Stimulated activated CD4-positive, alpha-beta T cell treated with anti-CD3 and anti-CD28 coated beads, Interleukin-2, amount 100 ng/mL, for 48 hours (primary cell): Measurements from ENCODE around the gene DHX16.
A peak's percentile ranks its signal among the peaks of the same experiment; 100 is the strongest.
"Not testable (repeated sequence)": the region's sequence is repeated elsewhere in the genome, so short reads cannot be mapped to it uniquely, and the experiment has no call there.

ENCODE experiments used
- DNase-seq, 2 donors: peaks; one replicate each; pipeline ENCODE4 v3.0.0-alpha.2; 2020

Gene DHX16

DNA sequence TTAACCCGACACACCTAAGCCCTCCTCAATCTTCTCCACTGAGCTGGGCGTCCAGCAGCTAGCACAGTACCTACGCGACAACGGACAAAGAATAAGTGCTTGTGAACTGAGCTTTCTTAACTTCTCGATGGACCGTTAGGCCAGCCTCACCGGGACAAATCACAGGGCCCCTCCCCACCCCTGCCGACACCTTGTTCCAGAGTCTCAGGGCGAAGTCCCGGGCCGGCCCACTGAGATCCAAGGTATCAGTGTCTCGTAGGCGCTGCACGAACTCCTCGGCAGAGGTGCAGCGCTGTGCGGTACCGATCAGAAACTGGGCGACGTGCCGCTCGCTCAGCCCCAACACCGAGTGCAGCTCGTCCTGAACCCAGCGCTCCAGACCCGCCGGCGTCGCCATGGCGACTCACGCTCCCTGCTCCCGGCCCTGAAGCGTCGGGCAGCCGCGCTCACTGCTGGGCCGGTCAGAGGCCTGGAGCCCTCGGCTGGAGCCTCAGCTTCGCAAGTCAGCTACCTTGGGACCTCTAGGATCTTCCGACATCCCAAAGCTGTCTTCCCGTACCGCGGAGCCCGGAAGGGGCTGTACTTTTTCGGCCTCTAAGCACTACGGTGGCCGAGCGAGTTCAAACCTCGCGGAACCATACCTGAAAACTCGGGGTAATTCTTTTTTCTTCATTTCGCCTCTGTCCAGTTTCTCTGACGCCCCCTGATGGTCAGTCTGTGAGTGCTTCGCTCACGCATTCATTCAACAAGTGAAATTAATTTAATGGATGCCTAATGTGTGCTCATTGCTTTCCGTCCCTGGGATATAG lies at the start of gene DHX16:
DHX16 (minus strand) TSS at position 562 of the 809 bp plus-strand sequence; CDS start at position 397, 165 bp downstream.
- DNase-seq = peak; percentile 86 to 93

DNA sequence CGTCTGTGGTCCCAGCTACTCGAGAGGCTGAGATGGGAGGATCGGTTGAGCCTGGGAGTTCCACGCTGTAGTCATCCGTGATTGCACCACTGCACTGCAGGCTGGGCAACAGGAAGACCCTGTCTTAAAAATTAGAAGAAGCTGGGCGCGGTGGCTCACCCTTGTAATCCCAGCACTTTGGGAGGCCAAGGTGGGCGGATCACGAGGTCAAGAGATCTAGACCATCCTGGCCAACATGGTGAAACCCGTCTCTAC lies 49.1 kb upstream of the DHX16 start:
- DNase-seq = not testable (repeated sequence)

DNA sequence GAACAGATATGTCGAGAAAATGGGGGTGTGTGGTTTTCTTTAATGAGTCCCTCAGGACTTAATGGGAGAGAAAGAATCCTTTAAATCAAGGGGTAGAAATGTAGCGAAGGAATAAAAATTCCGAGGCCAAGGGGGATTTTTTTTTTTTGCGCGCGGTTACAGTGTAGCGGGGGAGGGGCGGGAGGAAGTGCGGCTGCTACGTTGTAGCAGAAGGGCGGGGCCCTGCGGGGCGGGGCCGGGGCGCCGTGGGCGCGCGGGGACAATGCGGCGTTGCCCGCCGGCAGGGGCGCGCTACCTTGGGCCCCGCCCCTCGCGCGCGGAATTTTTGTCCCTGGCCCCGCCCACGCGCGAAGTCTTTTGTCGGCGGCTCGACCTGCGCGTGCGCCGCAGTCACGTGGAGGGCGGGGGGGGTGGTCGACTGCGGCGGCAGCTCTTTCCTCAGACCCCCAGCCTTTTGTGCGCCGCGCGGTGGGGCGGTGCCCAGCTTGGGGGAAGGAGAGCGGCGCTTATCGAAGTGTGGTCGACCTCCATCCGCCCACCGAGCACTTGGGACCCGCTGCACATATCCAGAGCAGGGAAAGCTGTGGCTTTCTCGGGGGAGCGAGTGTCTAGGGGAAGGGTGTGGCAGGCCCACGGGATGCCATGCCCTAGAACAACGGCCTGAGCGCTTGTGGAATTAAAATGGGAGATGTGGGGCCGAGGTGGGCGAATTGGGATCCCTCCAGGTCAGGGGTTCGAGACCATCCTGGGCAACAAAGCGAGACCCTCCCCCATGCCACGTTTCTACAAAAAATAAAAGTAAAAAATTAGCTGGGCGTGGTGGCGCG lies 48.6 kb upstream of the DHX16 start:
- DNase-seq = peak; percentile 94 to 98

DNA sequence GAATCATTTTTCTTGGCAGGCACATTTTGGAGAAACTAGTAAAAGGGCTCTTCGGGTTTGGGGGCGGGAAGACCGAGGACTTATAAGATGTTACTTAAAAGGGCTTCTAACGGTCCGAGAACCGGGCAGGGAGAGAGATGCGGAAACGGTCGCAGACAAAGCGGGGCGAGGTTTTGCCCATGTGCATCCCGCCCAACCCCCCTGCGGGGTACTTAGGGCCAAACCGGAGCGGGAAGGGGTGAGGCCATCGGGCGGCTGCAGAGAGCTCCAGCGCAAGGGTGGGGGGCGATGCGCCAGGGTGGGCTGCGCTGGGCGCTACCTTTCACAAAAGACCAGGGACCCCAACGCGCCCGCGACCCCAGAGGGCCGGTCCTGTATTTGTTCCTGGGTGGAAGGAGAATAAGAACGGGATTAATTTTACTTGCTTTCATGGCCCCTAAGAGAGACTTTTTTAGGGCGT lies 48.0 kb upstream of the DHX16 start:
- no peak for DNase-seq

DNA sequence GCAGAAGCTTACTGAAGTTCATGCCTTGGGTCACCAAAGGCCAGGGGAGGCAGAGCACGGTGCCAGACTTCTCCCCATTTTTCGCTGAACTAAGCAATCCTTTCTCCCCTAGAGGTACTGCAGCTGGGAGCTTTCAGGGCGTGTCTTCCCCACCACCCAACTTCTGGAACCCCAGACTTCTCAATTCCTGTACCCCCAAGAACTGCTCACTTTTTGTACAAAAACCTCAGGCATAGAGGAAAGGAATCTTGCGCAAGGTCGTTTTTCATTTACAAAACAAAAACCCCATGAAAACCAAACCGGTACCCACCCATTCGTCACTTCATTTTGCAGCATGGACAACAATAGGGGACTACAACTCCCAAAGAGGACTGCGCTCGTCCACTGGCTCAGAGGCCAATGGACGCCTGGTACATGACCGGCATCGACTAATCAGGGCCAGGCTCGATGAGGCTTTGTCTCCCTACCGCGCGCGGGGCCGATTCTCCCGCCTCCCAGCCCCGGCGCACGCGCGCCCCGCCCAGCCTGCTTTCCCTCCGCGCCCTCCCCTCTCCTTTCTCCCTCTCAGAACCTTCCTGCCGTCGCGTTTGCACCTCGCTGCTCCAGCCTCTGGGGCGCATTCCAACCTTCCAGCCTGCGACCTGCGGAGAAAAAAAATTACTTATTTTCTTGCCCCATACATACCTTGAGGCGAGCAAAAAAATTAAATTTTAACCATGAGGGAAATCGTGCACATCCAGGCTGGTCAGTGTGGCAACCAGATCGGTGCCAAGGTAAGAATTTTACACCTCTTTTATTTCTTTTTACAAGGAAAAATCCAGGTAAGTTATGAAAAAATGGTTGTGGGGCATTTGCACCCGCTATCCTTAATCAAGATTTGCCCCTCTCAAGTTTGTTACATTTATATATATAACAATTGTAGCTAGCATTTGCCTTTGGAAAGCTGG lies 47.3 kb upstream of the DHX16 start, which contains the start of gene TUBB:
TUBB (plus strand) TSS at position 562 of the 947 bp plus-strand sequence; CDS start at position 717, 155 bp downstream.
- DNase-seq = peak; percentile 93 to 94

DNA sequence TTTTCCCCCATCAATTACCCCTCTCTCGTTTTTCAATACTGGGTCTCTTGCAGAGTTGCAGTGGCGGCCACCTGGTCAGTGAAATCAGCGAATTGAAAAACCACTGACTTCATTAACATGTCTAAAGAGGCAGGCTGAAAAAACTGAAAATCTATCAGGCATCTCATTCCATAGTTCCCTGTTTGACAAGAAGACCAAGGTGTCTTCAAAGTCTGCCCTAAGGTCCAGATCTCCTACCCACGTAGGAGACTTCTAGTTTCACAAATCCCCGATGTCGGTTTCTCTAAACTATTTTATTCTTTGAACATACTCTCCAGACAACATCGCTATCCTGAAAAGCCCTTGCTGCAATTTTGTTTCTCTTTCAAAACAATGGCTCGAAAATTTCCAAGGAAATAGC lies 46.5 kb upstream of the DHX16 start:
- no peak for DNase-seq

DNA sequence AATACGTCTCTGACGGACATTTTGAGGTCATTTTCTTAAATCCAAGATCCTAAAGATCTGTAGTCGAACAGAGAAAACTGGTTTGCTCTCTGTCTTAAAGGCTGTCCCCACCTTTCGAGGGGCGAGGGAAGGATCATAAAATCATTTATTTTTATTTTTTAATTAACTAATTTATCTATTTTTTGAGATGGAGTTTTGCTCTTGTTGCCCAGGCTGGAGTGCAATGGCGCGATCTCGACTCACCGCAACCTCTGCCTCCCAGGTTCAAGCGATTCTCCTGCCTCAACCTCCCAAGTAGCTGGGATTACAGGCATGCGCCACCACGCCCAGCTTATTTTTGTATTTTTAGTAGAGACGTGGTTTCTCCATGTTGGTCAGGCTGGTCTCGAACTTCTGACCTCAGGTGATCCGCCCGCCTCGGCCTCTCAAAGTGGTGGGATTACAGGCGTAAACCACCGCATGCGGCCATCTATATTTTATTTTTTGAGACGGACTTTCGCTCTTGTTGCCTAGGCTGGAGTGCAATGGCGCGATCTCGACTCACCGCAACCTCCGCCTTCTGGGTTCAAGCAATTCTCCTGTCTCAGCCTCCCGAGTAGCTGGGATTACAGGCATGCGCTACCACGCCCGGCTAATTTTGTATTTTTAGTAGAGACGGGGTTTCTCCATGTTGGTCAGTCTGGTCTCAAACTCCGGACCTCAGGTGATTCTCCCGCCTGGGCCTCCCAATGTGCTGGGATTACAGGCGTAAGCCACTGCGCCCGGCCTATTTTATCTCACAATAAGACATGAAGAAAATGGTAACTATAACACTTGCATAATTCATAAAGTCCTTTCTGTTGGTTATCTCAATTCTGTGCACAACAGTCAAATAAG lies 45.3 kb upstream of the DHX16 start:
- not testable (repeated sequence) for DNase-seq

DNA sequence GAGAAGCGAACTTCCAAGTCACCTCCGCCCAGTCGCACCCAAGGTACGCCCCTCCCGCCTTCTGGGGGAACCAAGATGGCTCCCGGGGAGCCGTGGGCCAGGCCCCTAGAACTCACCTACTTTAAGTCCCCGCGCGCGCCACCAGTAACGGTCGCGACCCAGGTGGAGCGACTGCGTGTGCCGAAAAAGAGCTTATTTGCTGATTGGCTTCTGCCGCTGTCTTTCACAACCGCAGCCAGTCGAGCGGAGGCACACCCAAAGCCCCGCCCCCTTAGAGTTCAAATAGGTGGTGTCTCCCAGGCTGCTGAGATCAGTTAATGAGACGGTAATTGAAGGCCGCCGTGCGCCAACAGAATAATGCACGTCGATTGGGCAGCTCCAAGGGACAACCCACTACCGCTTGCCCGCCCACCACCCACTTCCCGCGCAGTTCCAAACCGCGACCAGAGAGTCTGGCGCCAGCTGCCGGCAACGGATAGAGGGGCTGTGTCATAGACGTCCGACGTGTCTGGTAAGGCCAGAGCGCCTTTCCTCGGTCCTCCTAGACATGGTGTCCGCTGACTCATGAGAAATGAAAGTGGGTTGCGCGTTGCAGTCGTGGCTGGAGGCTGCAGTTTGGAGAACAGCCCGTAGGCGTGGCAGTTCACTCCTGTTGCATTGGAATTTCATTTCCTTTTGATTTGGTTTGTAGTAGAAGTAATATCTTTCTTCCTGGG lies 44.5 kb upstream of the DHX16 start, which contains the start of gene MDC1:
MDC1 (minus strand) TSS at position 153 of the 716 bp plus-strand sequence. CDS start 2,106 bp downstream, outside the sequence.
- DNase-seq = peak; percentile 95 to 96

DNA sequence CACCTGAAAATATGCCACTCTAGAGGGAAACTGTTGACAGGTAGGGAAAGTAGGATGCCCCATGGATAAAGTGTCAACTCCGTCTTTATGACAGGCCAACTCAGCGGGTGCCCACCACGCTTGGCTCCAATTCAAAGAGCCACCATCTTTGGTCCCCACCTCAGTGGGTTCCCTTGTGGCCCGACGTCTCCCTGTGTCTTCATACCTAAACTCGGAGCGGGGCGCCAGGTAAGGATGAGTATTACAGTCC lies 44.0 kb upstream of the DHX16 start:
- DNase-seq = no peak

DNA sequence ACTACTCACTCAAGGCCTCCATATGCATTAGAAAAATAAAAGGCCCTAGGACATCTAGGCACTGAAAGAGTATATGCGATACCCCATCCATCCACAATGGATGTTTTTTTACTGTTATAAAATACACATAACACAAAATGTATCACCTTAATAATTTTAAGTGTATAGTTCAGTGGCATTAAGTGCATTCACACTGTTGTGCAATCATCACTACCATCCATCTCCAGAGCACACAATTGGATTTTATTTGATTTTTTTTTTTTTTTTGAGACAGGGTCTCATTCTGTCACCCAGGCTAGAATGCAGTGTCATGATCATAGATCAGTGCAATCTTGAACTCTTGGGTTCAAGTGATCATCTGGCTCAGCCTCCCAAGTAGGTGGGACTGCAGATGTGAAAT lies 41.5 kb upstream of the DHX16 start:
- no peak for DNase-seq

DNA sequence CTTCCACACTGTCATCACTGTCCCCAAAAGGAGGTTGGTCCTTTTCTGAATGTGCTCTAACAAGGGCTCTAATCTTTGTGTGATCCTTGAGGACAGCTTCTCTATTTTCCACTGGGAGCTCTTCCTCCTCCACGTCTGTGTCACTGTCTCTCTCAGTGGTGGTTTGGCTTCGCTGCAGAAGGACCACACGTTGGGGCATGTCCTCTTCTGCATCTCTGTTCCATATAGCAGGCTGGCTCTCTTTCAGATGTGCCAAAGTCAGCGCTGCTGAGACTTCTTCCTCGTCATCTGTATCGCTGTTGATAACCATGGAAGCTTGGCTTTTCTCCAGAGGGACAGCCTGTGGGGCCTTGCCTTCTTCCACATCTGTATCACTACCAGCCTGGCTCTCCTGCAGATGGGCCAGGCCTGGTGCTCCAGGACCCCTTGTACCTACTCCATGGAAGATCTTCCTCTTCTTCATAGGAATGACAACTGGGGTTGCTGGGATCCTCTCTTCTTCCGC lies 39.7 kb upstream of the DHX16 start:
- DNase-seq = no peak

DNA sequence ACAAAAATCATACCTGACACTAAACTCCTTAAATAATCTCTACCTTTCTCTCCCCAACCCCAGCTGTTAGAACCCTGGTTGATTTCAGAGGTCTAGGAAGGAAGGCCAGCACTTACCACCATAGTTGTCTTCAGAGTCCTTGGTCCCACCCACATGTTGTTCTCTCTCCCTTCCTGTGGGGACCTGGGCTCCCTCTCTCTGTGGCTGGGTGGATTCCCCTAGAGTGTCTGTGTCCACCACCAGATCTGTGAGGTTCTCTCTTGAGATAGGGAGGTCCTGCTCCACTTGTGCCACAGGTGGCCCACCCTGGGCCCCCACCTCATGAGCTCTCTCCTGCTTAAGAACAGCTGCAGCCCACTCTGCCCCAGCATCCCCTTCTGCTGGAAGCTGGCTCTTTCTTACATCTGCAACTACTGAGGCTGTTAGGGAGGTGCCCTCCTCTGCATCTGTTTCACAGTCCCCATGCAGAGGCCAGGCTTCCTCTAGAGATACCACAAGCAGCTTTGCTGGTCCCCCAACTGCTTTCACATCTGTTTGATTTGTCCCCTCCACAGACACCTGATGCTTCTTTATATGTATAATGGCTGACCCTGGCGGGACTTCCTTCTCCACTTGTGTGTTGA lies 39.1 kb upstream of the DHX16 start:
- DNase-seq = no peak

DNA sequence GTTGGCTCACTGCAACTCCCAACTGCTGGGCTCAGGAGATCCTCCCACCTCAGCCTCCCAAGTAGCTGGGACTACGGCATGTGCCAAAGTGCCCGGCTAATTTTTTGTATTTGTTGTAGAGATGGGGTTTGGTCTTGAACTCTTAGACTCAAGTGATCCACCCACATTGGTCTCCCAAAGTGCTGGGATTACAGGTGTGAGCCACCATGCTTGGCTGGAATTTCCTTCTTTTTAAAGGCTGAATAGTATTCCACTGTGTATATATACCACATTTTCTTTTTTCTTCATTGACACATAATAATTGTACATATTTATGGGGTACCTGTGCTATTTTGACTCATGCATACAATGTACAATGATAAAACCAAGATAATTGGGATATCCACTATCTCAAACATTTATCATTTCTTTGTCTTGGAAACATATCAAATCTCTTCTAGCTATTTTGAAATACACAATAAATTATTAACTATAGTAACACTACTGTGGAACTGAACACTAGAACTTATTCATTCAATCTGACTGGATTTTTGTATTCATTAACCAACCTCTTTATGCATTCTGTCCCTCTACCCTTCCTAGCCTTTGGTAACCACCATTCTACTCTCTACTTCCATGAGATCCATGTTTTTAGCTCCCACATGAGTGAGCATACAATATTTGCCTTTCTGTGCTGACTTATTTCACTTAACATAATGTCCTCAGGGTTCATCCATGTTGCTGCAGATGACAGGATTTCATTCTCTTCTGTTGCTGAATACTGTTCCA lies 36.5 kb upstream of the DHX16 start:
- DNase-seq = no peak

DNA sequence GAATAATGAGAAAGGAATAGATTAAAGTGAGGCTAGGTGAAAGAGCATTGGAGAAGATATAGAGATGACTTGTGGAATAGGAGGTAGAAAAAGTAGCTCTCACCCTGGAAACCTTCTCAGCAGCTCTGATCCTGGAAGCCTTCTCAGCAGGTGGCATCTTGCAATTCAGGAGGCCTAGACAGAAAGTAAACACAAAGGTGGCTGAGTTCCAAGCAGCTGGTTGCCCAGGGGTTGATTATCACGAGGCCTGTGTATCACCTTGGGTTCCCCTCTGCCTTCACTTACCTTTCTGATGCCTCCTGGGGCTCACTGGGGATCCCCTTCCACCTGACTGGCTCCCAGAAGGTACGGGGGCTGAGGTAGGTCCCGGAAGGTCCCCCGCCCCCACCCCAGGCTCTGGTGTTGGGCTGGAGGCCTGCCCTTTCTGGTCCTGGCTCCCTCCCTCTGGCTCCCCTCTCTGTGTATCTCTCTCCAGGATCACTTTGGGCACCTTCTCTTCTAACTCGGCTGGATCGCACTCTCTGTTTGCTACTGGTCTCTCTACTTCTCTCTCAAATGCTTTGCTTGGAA lies 34.6 kb upstream of the DHX16 start:
- DNase-seq = no peak

DNA sequence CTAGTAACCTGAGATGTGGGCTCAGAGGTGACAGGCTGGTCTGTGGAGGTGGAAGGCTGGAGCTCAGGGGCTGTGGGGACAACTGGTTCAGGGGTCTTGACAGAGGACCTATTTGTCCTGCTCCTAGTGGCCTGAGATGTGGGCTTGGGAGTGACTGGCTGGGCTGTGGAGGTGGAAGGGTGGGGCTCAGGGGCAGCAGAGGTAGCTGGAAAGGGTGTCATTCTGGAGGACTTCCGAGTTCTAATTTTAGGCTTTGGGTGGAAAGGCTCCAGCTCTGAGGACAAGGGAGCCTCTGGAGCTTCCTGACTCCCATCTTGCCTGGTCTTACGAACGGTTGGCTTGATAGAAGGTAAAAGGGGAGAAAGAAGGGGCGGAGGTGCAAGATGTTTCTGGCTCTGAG lies 32.8 kb upstream of the DHX16 start:
- no peak for DNase-seq

DNA sequence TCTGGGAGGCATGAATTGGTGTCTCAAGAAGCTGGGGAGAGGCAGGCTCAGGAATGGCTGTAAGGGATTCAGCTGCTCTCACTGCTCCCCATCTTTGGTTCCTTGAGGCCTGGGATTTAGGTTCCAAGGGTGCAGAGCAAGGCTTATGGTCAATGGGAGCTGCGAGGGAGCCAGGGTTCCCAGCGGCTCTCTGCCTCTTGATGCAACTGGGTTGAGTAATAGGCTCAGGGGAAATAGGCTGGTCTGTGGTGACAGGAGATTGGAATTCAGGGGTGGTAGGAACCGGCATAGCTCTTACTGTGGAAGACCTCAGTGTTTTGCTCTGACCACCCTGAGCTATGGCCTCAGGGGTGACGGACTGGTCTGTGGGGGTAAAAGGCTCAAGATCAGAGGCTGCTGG lies 31.0 kb upstream of the DHX16 start:
- no peak for DNase-seq

DNA sequence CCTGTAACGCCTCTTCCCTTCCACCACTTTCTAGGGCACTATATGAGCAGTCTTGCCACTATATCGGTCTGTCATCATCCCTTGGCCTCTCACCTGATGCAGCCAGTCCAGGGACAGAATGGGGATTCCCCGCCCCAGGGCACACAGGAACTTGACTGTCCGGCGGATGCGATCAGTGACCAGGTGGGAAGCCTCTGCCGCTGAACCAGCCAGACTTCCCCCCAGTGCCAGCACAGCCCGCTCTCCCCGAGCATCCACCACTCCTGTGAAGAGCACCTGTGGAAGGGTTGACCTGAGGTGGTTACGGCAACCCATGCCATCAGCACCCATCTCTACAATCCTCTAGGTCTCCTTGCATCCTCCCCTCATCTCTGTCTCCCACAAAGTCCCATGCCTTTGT lies 30.2 kb upstream of the DHX16 start:
- no peak for DNase-seq

DNA sequence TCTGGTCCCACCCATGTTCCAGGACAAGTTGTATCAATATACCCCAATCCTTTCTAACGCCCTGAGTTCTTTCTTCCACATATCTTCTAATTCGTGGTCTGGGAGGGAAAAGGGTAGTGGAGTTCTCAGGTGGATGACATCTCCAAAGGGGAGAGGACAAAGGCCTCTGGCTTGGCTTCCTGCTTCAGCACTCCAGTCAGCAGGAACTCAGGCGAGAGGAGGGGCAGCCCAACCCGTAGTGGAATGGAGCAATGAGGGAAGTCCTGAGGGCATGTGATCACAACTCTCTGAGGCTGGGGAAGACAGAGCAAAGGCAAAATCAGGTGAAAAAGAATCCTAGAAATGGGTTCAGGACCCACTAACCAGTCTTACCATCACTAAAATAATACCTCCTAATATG lies 27.5 kb upstream of the DHX16 start:
- no peak for DNase-seq

DNA sequence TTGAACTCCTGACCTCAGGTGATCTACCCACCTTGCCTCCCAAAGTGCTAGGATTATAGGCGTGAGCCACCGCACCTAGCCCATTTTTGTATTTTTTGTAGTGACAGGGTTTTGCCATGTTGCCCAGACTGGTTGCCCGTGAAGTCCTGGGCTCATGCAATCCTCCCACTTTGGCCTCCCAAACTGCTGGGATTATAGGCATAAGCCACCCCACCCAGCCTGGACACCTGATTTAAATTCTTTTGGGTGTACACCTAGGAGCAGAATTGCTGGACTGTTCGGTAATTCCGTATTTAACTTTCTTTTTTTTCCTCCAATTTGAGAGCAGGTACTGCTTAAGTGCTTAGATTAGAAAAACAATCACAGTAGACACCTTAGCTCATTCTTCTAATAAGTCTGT lies 23.6 kb upstream of the DHX16 start:
- DNase-seq = no peak
